Ureter (tissue), 1 donor: ENCODE data around the gene TEX2. TPM values are rescaled to one million over a fixed set of nuclear protein-coding genes. Genes with fewer than 3 reads are reported as not detected.
"Not testable (repeated sequence)": the region's sequence is repeated elsewhere in the genome, so short reads cannot be mapped to it uniquely, and the experiment has no call there.

Source experiments
- DNase-seq: peaks from one replicate; pipeline ENCODE4 v3.0.0-alpha.2; 2020; ENCODE audit warnings: low spot score
- total RNA-seq: library from RNA; stranded (reverse); gene quantifications from one replicate; pipeline ENCODE4 v1.2.4, GENCODE V29; 2023
- donor health status: DM: yes; HTN: yes; CAD: no.

The TEX2 gene
- total RNA-seq, 1 donor from 2014 or later = 31.6 TPM

DNA sequence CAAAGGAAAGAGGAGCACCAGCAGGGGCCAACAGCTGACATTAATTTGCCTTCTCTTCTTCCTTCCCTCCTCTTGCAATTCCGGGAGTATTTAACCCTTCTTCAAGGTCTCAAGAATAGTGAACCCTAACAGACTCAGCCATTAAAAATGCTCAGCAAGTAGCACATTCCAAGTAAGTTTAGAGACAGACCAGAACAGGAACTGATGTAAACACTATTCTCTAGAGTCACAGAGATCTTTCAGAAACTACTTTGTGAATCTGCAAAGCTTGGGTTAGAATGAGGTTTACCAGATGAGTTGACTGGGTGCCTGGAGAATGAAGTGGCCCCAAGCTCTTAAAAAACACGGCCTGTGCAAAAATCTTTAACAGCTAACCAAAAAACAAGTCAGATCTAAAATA is 50.9 kb downstream of the TEX2 start:
- no peak for DNase-seq

DNA sequence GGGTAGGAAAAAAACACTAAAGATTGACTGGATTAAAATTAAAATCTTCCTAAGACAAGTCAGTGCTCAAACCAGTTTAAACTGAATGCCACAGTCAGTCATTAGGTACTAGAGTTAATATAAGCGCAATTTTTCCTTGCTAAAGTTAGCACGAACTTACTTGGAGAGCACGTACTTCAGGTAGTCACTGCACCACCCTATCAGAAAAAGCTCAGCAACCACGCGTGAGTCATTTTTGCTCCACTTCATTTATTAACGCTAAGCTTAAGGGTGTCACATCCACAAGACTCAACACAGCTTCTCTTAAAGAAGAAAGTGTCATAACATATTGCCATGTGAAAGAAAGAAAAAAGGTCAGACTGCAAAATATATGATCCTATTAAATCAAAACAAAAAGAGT is 53.1 kb downstream of the TEX2 start:
- no peak for DNase-seq

GRCh38 chr17:64209356-64209941 is 53.6 kb downstream of the TEX2 start:
- no peak for DNase-seq

- not testable (repeated sequence) for DNase-seq
Measured at GRCh38 chr17:64208656-64209055, 54.4 kb downstream of the TEX2 start.

DNA sequence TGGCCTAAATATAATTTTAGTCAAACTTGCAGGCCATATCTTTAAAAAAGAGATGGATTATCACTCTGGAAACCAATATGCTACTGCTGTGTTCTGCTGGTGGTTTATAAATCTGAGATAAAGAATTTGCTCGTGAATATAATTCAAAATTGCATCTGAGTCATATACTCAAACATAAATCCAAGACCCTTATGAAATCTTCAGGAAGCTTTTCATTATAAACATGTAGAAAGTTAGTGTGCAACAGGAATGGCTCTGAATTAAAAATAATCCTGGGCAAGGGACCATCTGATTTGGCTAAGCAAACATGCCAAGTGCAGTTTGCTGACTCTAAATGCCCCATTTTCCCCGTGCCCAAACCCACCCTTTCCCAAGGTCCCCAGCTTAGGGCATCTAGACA is 57.3 kb downstream of the TEX2 start:
- no peak for DNase-seq

DNA sequence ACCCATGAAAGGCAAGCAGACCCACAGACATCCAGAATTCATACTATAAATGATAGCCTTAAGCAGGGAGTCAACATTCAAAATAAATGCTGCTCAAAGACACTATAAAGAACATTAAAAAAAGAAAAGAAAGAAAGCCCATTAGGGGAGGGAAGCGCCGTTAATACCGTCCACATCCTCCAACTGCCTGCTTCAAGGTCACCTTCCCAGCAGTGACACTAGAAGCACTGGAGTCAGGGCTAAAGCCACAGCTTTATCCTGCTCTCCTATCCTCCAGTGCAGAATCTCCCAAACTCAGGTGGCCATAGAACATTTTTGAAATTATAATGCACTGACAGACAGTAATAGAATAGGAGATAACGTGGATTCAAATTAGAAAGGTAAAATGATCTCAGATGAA is 59.4 kb downstream of the TEX2 start:
- DNase-seq = no peak

DNA sequence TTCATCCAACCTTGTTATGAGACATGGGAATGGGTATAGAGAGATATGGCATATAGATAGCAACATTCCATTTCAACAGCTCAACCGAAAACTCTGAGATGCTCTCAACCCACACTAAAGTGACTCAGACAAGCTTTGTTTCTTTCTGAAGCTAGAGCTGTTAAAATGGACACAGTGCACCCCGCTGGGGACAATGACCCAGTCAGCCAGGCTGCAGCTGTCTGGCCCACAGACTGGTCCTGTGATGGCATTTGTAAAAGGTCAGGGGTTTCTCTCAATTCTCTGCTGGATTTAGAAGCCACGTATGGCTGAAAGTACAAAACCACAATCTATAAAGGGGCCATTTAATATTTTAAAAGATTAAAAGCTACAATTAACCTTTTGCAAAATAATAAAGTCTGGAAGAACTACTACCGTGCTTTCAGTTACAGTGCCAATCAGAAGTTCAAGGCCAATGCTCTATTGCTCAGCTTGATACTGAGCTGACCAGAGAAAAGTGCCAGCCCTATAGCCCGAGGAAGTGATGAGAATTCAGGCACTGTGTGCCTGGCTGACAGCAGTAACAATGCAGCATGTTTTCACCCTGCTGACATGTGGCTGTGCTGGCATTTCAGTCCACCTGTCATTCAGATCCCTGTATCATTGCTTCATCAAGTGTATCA is 60.2 kb downstream of the TEX2 start:
- DNase-seq = no peak

DNA sequence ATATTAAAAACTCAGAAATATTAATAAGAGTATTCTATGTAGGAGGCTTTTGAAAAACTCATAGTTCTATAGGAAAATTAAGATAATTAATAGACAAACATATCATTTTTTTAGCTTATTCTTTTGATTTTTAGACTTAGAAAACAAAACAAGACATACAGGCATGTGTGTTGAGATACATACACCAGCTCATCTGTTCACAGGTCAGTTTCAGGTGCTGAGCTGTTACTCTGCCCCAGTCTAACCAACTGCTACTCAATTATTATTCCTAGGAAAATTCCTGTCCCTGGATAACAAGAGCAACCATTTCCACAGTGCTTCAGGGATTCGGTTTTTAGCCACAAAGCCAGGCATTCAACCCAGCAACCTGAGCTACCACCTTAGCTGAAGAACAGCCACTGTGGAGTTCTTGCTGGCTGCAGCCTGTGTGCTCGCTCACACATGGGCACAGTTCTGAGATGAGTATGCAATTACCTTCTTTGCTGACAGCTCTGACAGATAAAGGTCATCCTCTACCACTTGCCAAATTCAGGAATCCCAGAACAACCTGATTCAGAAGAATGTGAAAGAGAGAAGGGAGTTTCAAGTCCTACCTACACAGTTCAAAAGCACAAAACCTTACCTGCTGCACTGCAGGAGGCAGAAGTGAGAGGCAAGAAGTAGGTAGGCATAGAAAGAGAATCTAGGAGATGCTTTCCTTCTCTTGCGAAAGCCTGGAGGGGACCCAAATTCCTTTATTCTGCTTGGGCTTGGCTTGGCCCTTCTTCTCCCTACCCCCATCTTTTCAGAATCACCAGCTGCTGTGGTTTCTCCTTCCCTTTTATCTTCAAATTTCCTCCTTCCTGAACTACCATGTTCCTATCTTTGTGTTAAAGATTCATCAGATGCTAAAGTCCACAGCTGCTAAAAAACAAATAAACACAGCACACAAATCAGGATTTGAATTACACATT is 62.7 kb downstream of the TEX2 start:
- no peak for DNase-seq

- DNase-seq = no peak
Measured at GRCh38 chr17:64198331-64199090, 64.5 kb downstream of the TEX2 start.

DNA sequence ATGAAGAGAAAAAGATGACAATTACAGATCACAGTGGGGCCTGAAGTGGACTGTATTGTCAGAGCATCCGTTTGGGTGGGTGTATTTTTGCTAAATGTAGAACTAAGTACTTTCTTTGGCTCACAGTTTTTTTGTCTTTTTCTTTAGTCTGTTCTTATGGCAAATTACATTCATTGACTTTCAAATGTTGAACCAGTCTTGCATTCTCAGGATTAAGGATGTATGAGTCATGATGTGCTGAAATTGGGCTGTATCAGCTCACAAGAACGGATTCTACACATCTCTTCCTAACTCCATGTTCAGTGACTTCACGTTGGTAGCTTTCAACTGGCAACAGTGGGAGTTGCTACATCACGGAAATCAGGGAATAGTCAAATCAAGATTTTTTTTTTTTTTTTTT is 66.5 kb downstream of the TEX2 start:
- no peak for DNase-seq

- DNase-seq = no peak
Measured at GRCh38 chr17:64193561-64193960, 69.5 kb downstream of the TEX2 start.

DNA sequence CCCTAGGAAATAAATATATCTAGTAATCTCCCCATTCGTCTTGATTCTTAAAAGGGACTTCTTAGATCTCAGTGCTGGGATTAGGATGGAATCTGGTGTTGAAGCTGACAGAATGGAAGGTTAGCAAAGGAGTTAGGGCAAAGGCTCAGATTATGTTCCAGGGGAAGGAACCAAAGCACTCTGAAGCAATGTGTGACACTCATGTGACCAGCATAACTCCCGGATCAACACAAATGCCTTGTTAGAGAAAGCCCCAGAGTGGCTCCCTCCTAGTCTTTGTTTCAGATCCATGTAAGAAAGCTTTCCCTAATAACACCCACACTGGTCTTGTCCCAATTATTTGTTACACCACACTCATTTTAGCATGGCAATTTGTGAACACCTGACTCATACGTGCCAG is 70.5 kb downstream of the TEX2 start:
- no peak for DNase-seq

DNA sequence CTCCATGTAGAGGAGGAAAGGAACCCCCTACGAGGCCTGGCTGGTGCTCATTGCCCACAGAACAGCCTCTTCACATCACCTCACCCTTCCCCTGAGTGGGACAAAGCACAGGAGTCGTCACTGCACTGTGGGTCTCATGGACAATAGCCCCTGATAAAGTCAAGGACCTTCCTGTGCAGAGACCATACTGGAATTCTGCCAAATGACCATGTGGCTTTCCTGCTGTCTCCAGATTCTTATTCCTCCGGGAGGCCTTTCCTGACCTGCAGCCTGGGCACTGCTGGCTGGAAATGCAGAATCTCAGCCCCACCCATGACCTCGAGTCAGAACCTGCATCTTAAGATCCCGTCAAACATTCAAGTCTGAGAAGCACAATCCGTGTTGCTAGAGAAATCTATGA is 72.6 kb downstream of the TEX2 start:
- no peak for DNase-seq

GRCh38 chr17:64188088-64188487 is 75.0 kb downstream of the TEX2 start:
- no peak for DNase-seq

- DNase-seq = no peak
Measured at GRCh38 chr17:64187093-64187895, 75.8 kb downstream of the TEX2 start.

DNA sequence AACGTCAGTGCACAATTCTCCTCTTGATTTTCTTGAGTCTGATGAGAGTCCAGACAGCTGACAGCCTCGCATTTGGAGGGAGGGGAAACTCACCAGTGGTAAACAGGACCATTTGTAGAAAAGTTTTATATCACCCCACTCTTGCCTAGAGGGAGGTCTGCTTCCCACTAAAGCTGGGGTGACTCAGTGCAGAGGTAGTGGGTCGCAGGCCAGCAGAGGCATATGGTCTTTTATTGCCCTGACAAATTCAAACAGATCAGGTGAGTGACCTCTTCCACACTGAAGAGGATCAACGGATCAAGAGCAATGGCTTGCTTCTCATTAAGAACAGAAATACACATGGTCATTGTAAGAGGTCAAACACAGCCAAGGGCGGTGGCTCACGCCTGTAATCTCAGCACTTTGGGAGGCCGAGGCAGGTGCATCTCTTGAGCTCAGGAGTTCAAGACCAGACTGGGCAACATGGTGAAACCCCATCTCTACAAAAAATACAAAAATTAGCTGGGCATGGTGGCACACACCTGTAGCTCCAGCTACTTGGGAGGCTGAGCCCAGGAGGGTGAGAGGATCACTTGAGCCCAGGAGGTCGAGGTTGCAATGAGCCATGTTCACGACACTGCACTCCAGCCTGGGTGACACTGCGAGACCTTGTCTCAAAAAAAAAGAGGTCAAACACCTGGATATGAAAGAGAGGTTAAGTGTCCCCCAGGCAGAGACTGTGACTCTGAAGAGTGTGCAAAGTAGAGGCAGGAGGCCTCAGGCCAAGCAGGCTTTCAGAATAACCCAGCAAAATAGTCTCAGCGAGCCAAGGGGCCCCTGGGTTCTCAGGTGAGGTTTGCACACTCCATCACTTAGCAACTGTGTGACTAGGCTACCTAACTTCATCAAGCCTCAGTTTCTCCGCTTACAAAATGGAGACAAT is 76.6 kb downstream of the TEX2 start:
- no peak for DNase-seq

- DNase-seq = not testable (repeated sequence)
Measured at GRCh38 chr17:64185557-64185956, 77.5 kb downstream of the TEX2 start.

- DNase-seq = no peak
Measured at GRCh38 chr17:64185101-64185500, 78.0 kb downstream of the TEX2 start.

DNA sequence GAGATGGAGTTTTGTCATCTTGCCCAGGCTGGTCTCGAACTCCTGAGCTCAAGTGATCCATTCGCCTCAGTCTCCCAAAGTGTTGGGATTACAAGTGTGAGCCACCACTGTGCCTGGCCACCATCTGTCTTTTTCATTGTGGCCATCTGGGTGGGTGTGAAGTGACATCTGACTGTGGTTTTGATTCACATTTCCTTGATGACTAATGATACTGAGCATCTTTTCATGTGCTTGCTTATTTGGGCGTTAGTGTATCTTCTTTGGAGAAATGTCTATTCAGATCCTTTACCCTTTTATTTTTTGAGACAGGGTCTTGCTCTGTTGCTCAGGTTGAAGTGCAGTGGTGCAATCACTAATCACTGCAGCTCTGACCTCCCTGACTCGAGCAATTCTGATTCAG is 79.2 kb downstream of the TEX2 start:
- no peak for DNase-seq
